Measurements from ENCODE around the gene HNRNPH1.

The HNRNPH1 gene

GRCh38 chr5:179623906-179624741 lies 653 bp upstream of the HNRNPH1 start:
- DNase-seq (ENCODE audit: low spot score): no peak

- DNase-seq (ENCODE audit: low spot score): no peak
Observed at GRCh38 chr5:179621551-179622214, 1.8 kb downstream of the HNRNPH1 start.

- no peak for DNase-seq (ENCODE audit: low spot score)
Observed at GRCh38 chr5:179620703-179621350, 2.6 kb downstream of the HNRNPH1 start.

- DNase-seq (ENCODE audit: low spot score): no peak
Observed at GRCh38 chr5:179620293-179620692, 3.2 kb downstream of the HNRNPH1 start.

- no peak for DNase-seq (ENCODE audit: low spot score)
Observed at GRCh38 chr5:179619776-179620175, 3.7 kb downstream of the HNRNPH1 start.

GRCh38 chr5:179618923-179619554 lies 4.4 kb downstream of the HNRNPH1 start:
- no peak for DNase-seq (ENCODE audit: low spot score)

- DNase-seq (ENCODE audit: low spot score): no peak
Observed at GRCh38 chr5:179617930-179618329, 5.5 kb downstream of the HNRNPH1 start.

- DNase-seq (ENCODE audit: low spot score): no peak
Observed at GRCh38 chr5:179616002-179616594, 7.4 kb downstream of the HNRNPH1 start.

GRCh38 chr5:179615203-179615602 lies 8.3 kb downstream of the HNRNPH1 start:
- DNase-seq (ENCODE audit: low spot score): no peak

GRCh38 chr5:179614745-179615144 lies 8.7 kb downstream of the HNRNPH1 start:
- DNase-seq (ENCODE audit: low spot score): no peak

GRCh38 chr5:179613460-179614071 lies 9.9 kb downstream of the HNRNPH1 start:
- DNase-seq (ENCODE audit: low spot score): no peak

- no peak for DNase-seq (ENCODE audit: low spot score)
Observed at GRCh38 chr5:179612577-179613459, 10.7 kb downstream of the HNRNPH1 start.

GRCh38 chr5:179610903-179611265 lies 12.6 kb downstream of the HNRNPH1 start:
- DNase-seq (ENCODE audit: low spot score): no peak

GRCh38 chr5:179610109-179610902 lies 13.2 kb downstream of the HNRNPH1 start:
- no peak for DNase-seq (ENCODE audit: low spot score)

- no peak for DNase-seq (ENCODE audit: low spot score)
Observed at GRCh38 chr5:179609834-179610108, 13.7 kb downstream of the HNRNPH1 start.

GRCh38 chr5:179608131-179608581 lies 15.3 kb downstream of the HNRNPH1 start:
- DNase-seq (ENCODE audit: low spot score): no peak

GRCh38 chr5:179607160-179607931 lies 16.1 kb downstream of the HNRNPH1 start:
- DNase-seq (ENCODE audit: low spot score): peak; percentile 52

- no peak for DNase-seq (ENCODE audit: low spot score)
Observed at GRCh38 chr5:179606910-179607159, 16.6 kb downstream of the HNRNPH1 start.

GRCh38 chr5:179606071-179606909 lies 17.2 kb downstream of the HNRNPH1 start:
- no peak for DNase-seq (ENCODE audit: low spot score)
